ENCODE results near the gene SEPSECS. TPM values are rescaled to one million over a fixed set of nuclear protein-coding genes. Genes with fewer than 3 reads are reported as not detected.

Gene SEPSECS
- total RNA-seq, 1 experiment from 2014 or later = 10.6 TPM

- TF ChIP-seq YY1 (IDR thresholded peaks at IDR 0.05; ENCODE audit: extremely low read depth, insufficient replicate concordance, low read depth, low read length) = no peak
- TF ChIP-seq MAX (IDR thresholded peaks at IDR 0.05) = no peak
Measured at GRCh38 chr4:25155947-25156346, 4.3 kb downstream of the SEPSECS start (continued).

- no peak overlapping the region for H3K27ac ChIP-seq (ENCODE audit: low read depth, low read length)
- H4K20me1 ChIP-seq (ENCODE audit: insufficient read depth) = no peaks in the 10 kb centered on the region; the same call in 1 of the 2 replicates
- no peak for TF ChIP-seq ATF3 (IDR thresholded peaks at IDR 0.05)
- no peak for TF ChIP-seq EGR1 (IDR thresholded peaks at IDR 0.05; ENCODE audit: low read depth)
- no peak overlapping the region for H3K4me3 ChIP-seq (replicated peaks in 1 of 2; ENCODE audit: low read depth in 1 of 2, low read length in 2 of 2)
- CTCF ChIA-PET = interaction anchor here (0.9 kb wide), 1 partner anchor 10 kb away, joined by 3 read pairs; no protein-coding TSS in a partner anchor
- DNase-seq (ENCODE audit: low read depth, low spot score) (no peak), ATAC-seq (no peak)
- H3K27me3 ChIP-seq (ENCODE audit: insufficient read depth, low read length) = no peaks in the 10 kb centered on the region
- no peak overlapping the region for H3K9ac ChIP-seq (ENCODE audit: low read length)
- peaks cover 5% of the 10 kb centered on the region; the same call in 1 of the 2 replicates for H3K79me2 ChIP-seq (ENCODE audit: insufficient read depth, low read length)
- no peak overlapping the region for H3K4me2 ChIP-seq (ENCODE audit: low read length)
- no TSS peak for BruUV-seq (replicated peaks)
- no peaks in the 10 kb centered on the region for H3K9me3 ChIP-seq (ENCODE audit: control insufficient read depth in 1 of 2, insufficient read depth in 1 of 2, low read depth in 1 of 2, low read length in 2 of 2)
- H3K36me3 ChIP-seq (ENCODE audit: control insufficient read depth in 1 of 2, insufficient read depth in 2 of 2, low read length in 2 of 2) = no peaks in the 10 kb centered on the region
- intact Hi-C loops (cut with micrococcal nuclease) = no loop called here
- POLR2A ChIA-PET = no interaction called here
- no peaks in the 10 kb centered on the region for H3K9me2 ChIP-seq (ENCODE audit: insufficient read depth)
- RAD21 ChIA-PET (ENCODE audit: low non-redundant PET in 1 of 2, low total read pairs in 2 of 2, uncharacterized antibody in 2 of 2, unreplicated experiment in 2 of 2) = no interaction called here
- H3K4me1 ChIP-seq (ENCODE audit: control insufficient read depth in 1 of 2, insufficient read depth in 2 of 2, low read length in 2 of 2) = peaks cover 7 to 9% of the 10 kb centered on the region in 2 experiments; a peak in 2 of 4 replicates
- no peak overlapping the region for H2AFZ ChIP-seq (ENCODE audit: low read depth, low read length, poor library complexity, severe bottlenecking)
Measured at GRCh38 chr4:25154594-25155265, 5.5 kb downstream of the SEPSECS start.

GRCh38 chr4:25146076-25146475, 14.2 kb downstream of the SEPSECS start:
- ChIA-PET CTCF (no interaction called here), RAD21 (ENCODE audit: low non-redundant PET in 1 of 2, low total read pairs in 2 of 2, uncharacterized antibody in 2 of 2, unreplicated experiment in 2 of 2) (no interaction called here), POLR2A (interaction anchor here (1.5 to 2.3 kb wide), 2 partner anchors 10 to 14 kb away, joined by 4 to 11 read pairs; partner anchors contain the start of gene SEPSECS)
- Histone ChIP-seq H3K9me3 (ENCODE audit: control insufficient read depth in 1 of 2, insufficient read depth in 1 of 2, low read depth in 1 of 2, low read length in 2 of 2) (no peaks in the 10 kb centered on the region), H3K4me1 (ENCODE audit: control insufficient read depth in 1 of 2, insufficient read depth in 2 of 2, low read length in 2 of 2) (no peaks in the 10 kb centered on the region), H3K79me2 (ENCODE audit: insufficient read depth, low read length) (no peaks in the 10 kb centered on the region), H3K36me3 (ENCODE audit: control insufficient read depth in 1 of 2, insufficient read depth in 2 of 2, low read length in 2 of 2) (0 out of 4 replicates have a peak, but pooled peaks cover 0 to 2% of the 10 kb centered on the region in 2 experiments), H3K9ac (ENCODE audit: low read length) (no peak overlapping the region), H3K4me2 (ENCODE audit: low read length) (no peak overlapping the region), H3K9me2 (ENCODE audit: insufficient read depth) (no peaks in the 10 kb centered on the region), H2AFZ (ENCODE audit: low read depth, low read length, poor library complexity, severe bottlenecking) (no peak overlapping the region), H4K20me1 (ENCODE audit: insufficient read depth) (no peaks in the 10 kb centered on the region), H3K27ac (ENCODE audit: low read depth, low read length) (no peak overlapping the region), H3K27me3 (ENCODE audit: insufficient read depth, low read length) (no peaks in the 10 kb centered on the region), H3K4me3 (replicated peaks in 1 of 2; ENCODE audit: low read depth in 1 of 2, low read length in 2 of 2) (no peak overlapping the region)
- BruUV-seq (replicated peaks) = no TSS peak
- no peak for DNase-seq (ENCODE audit: low read depth, low spot score)
- ATAC-seq = no peak
- intact Hi-C loops (cut with micrococcal nuclease) = no loop called here
- TF ChIP-seq RAD21 (IDR thresholded peaks at IDR 0.05; ENCODE audit: low read depth) = no peak
- no peak for TF ChIP-seq CEBPB (IDR thresholded peaks at IDR 0.05; ENCODE audit: low read depth)
- no peak for TF ChIP-seq EGR1 (IDR thresholded peaks at IDR 0.05; ENCODE audit: low read depth)
- TF ChIP-seq CBX3 (IDR thresholded peaks at IDR 0.05; ENCODE audit: low read depth) = no peak
- TF ChIP-seq MAX (IDR thresholded peaks at IDR 0.05) = no peak
- no peak for TF ChIP-seq SP1 (IDR thresholded peaks at IDR 0.05; ENCODE audit: low read depth)
- no peak for TF ChIP-seq ZFX (IDR thresholded peaks at IDR 0.05)
- no peak for TF ChIP-seq EZH2phosphoT487 (IDR thresholded peaks at IDR 0.05; ENCODE audit: borderline replicate concordance)
- TF ChIP-seq ATF3 (IDR thresholded peaks at IDR 0.05) = no peak
- no peak for TF ChIP-seq POLR2A (IDR thresholded peaks at IDR 0.05; ENCODE audit: borderline replicate concordance, extremely low read depth, insufficient read depth, insufficient read length)
- no peak for TF ChIP-seq ZNF274 (IDR thresholded peaks at IDR 0.05; ENCODE audit: low read depth, low read length)
- TF ChIP-seq SIN3A (IDR thresholded peaks at IDR 0.05; ENCODE audit: low read depth) = no peak
- no peak for TF ChIP-seq REST (IDR thresholded peaks at IDR 0.05; ENCODE audit: low read depth)

Measured in HCT116 (cell line).